Nephron (organoid): ENCODE results near the gene TXNIP.

ENCODE experiments used
- H3K27ac Mint-ChIP-seq, 3 experiments: 2 replicates each; pipeline ENCODE4 v1.8.0; 2020; ENCODE audit warnings: mixed read lengths in 3 of 3, mild to moderate bottlenecking in 2 of 3, moderate library complexity in 1 of 3
- H3K27me3 Mint-ChIP-seq: 2 replicates; pipeline ENCODE4 v1.8.0; 2021; ENCODE audit warnings: low read depth, mild to moderate bottlenecking, moderate library complexity, mixed read lengths
- H3K36me3 Mint-ChIP-seq: 2 replicates; pipeline ENCODE4 v1.8.0; 2020; ENCODE audit warnings: low read depth, mixed read lengths
- H3K4me1 Mint-ChIP-seq: 2 replicates; pipeline ENCODE4 v1.8.0; 2020; ENCODE audit warnings: mixed read lengths
- H3K4me3 Mint-ChIP-seq, 3 experiments: 2 replicates each; pipeline ENCODE4 v1.8.0; 2020; ENCODE audit warnings: mild to moderate bottlenecking in 3 of 3, mixed read lengths in 3 of 3, moderate library complexity in 2 of 3
- H3K9me3 Mint-ChIP-seq: 2 replicates; pipeline ENCODE4 v1.8.0; 2020; ENCODE audit warnings: mixed read lengths
- CTCF ChIP-seq, 3 experiments: fragments of 200-600 bp; sonication (generic); IDR thresholded peaks; one replicate each; pipeline ENCODE4 v1.5.0; 2021; ENCODE audit warnings: antibody characterized with exemption in 3 of 3; ENCODE audit not compliant: unreplicated experiment in 3 of 3

The TXNIP gene

GRCh38 chr1:145956781-145957442 is 39.5 kb downstream of the TXNIP start:
- Mint-ChIP-seq H3K27me3 (peaks cover 19% of the 10 kb centered on the region), H3K36me3 (no peaks in the 10 kb centered on the region), H3K9me3 (no peaks in the 10 kb centered on the region), H3K4me1 (peaks cover 39% of the 10 kb centered on the region), H3K27ac (peak overlapping the region; percentile 90 to 98 (median 96)), H3K4me3 (peak overlapping the region; percentile 86 to 96 (median 90))
- TF ChIP-seq CTCF (IDR thresholded peaks at IDR 0.05; ENCODE audit: unreplicated experiment in 3 of 3), result no peak

- Mint-ChIP-seq H3K27ac (peak overlapping the region; percentile 90 to 98 (median 96)), H3K9me3 (no peaks in the 10 kb centered on the region), H3K4me3 (peak overlapping the region; percentile 86 to 96 (median 90)), H3K4me1 (peaks cover 34% of the 10 kb centered on the region), H3K27me3 (peaks cover 14% of the 10 kb centered on the region), H3K36me3 (peaks cover 4% of the 10 kb centered on the region)
- no peak for TF ChIP-seq CTCF (IDR thresholded peaks at IDR 0.05; ENCODE audit: unreplicated experiment in 3 of 3)
Measured at GRCh38 chr1:145956361-145956760, 40.0 kb downstream of the TXNIP start.

GRCh38 chr1:145955436-145955835 is 40.9 kb downstream of the TXNIP start:
- Mint-ChIP-seq H3K4me3 (peak overlapping the region; percentile 86 to 96 (median 90)), H3K27me3 (peaks cover 11% of the 10 kb centered on the region), H3K36me3 (peaks cover 7% of the 10 kb centered on the region), H3K27ac (peak overlapping the region; percentile 73 to 90 (median 84)), H3K4me1 (peaks cover 34% of the 10 kb centered on the region), H3K9me3 (no peaks in the 10 kb centered on the region)
- no peak for TF ChIP-seq CTCF (IDR thresholded peaks at IDR 0.05; ENCODE audit: unreplicated experiment in 3 of 3)

- no peak for TF ChIP-seq CTCF (IDR thresholded peaks at IDR 0.05; ENCODE audit: unreplicated experiment in 3 of 3)
- peaks cover 5% of the 10 kb centered on the region for H3K27me3 Mint-ChIP-seq
- peak overlapping the region in 1 of 3 experiments; percentile 90 for H3K4me3 Mint-ChIP-seq
- peaks cover 34% of the 10 kb centered on the region for H3K4me1 Mint-ChIP-seq
- H3K36me3 Mint-ChIP-seq, result peaks cover 16% of the 10 kb centered on the region
- H3K27ac Mint-ChIP-seq, result no peak overlapping the region
- H3K9me3 Mint-ChIP-seq, result no peaks in the 10 kb centered on the region
Measured at GRCh38 chr1:145953861-145954260, 42.5 kb downstream of the TXNIP start.

- Mint-ChIP-seq H3K27me3 (peaks cover under 1% of the 10 kb centered on the region), H3K36me3 (peaks cover 16% of the 10 kb centered on the region), H3K4me3 (no peak overlapping the region), H3K9me3 (no peaks in the 10 kb centered on the region), H3K27ac (no peak overlapping the region), H3K4me1 (peaks cover 27% of the 10 kb centered on the region)
- TF ChIP-seq CTCF (IDR thresholded peaks at IDR 0.05; ENCODE audit: unreplicated experiment in 3 of 3), result no peak
Measured at GRCh38 chr1:145952903-145953302, 43.5 kb downstream of the TXNIP start.

- peaks cover 23% of the 10 kb centered on the region for H3K36me3 Mint-ChIP-seq
- H3K27ac Mint-ChIP-seq, result no peak overlapping the region
- H3K9me3 Mint-ChIP-seq, result no peaks in the 10 kb centered on the region
- no peak overlapping the region for H3K4me3 Mint-ChIP-seq
- H3K4me1 Mint-ChIP-seq, result peaks cover 26% of the 10 kb centered on the region
- no peaks in the 10 kb centered on the region for H3K27me3 Mint-ChIP-seq
- TF ChIP-seq CTCF (IDR thresholded peaks at IDR 0.05; ENCODE audit: unreplicated experiment in 3 of 3), result no peak
Measured at GRCh38 chr1:145951526-145951925, 44.9 kb downstream of the TXNIP start.
